KMS-11 (cell line): Measurements from ENCODE around the gene TMPRSS7.

ENCODE experiments used
- H2AFZ ChIP-seq: fragments of 200-600 bp; sonication (generic); 2 replicates; pipeline ENCODE4 v1.6.1; 2016; ENCODE audit warnings: antibody characterized with exemption, mixed run types, low read depth
- H3K27ac ChIP-seq: fragments of 200-600 bp; sonication (generic); 2 replicates; pipeline ENCODE4 v1.6.1; 2016; ENCODE audit warnings: mild to moderate bottlenecking, mixed run types
- H3K27me3 ChIP-seq: fragments of 200-600 bp; sonication (generic); 2 replicates; pipeline ENCODE4 v1.6.1; 2017; ENCODE audit warnings: mild to moderate bottlenecking, low read depth, mixed run types, moderate library complexity; ENCODE audit not compliant: insufficient read depth
- H3K36me3 ChIP-seq: fragments of 200-600 bp; sonication (generic); 2 replicates; pipeline ENCODE4 v1.6.1; 2017; ENCODE audit warnings: mild to moderate bottlenecking, mixed run types; ENCODE audit not compliant: insufficient read depth
- H3K4me1 ChIP-seq: fragments of 200-600 bp; sonication (generic); 2 replicates; pipeline ENCODE4 v1.6.1; 2016; ENCODE audit warnings: mild to moderate bottlenecking, low read depth, mixed run types; ENCODE audit not compliant: poor library complexity, severe bottlenecking
- H3K4me2 ChIP-seq: fragments of 200-600 bp; sonication (generic); 2 replicates; pipeline ENCODE4 v1.7.0; 2016; ENCODE audit warnings: mild to moderate bottlenecking, mixed run types
- H3K4me3 ChIP-seq: fragments of 200-600 bp; sonication (generic); IDR thresholded peaks from 2 replicates; pipeline ENCODE4 v1.6.1; 2017; ENCODE audit warnings: low read depth, low read length, mixed read lengths; ENCODE audit not compliant: insufficient read depth
- H3K79me2 ChIP-seq: fragments of 200-600 bp; sonication (generic); 2 replicates; pipeline ENCODE4 v1.6.1; 2016; ENCODE audit warnings: low read depth, mixed run types; ENCODE audit not compliant: insufficient read depth
- H3K9ac ChIP-seq: fragments of 200-600 bp; sonication (generic); 2 replicates; pipeline ENCODE4 v1.6.1; 2016; ENCODE audit warnings: mild to moderate bottlenecking, mixed run types
- H4K20me1 ChIP-seq: fragments of 200-600 bp; sonication (generic); 2 replicates; pipeline ENCODE4 v1.6.1; 2016; ENCODE audit warnings: mild to moderate bottlenecking, mixed run types; ENCODE audit not compliant: insufficient read depth
- CTCF ChIP-seq: fragments of 200-600 bp; sonication (generic); conservative IDR thresholded peaks from 2 replicates; pipeline ENCODE4 v1.6.1; 2017; ENCODE audit warnings: low read depth, mild to moderate bottlenecking, antibody characterized with exemption, low read length, moderate library complexity, mixed read lengths

TMPRSS7 gene

GRCh38 chr3:112001526-112001925 lies 33.0 kb upstream of the TMPRSS7 start:
- H3K27ac ChIP-seq, result no peak overlapping the region
- no peaks in the 10 kb centered on the region for H3K36me3 ChIP-seq
- TF ChIP-seq CTCF, result no peak
- H2AFZ ChIP-seq, result no peak overlapping the region
- H3K4me3 ChIP-seq, result no peak overlapping the region
- no peaks in the 10 kb centered on the region for H3K79me2 ChIP-seq
- no peaks in the 10 kb centered on the region for H3K27me3 ChIP-seq
- no peaks in the 10 kb centered on the region for H4K20me1 ChIP-seq
- no peak overlapping the region for H3K9ac ChIP-seq
- no peak overlapping the region for H3K4me2 ChIP-seq
- no peaks in the 10 kb centered on the region for H3K4me1 ChIP-seq

GRCh38 chr3:112002096-112002971 lies 32.2 kb upstream of the TMPRSS7 start:
- H3K27me3 ChIP-seq, result no peaks in the 10 kb centered on the region
- no peak for TF ChIP-seq CTCF
- H3K4me2 ChIP-seq, result no peak overlapping the region
- no peaks in the 10 kb centered on the region for H4K20me1 ChIP-seq
- no peaks in the 10 kb centered on the region for H3K79me2 ChIP-seq
- no peak overlapping the region for H2AFZ ChIP-seq
- H3K9ac ChIP-seq, result no peak overlapping the region
- H3K4me3 ChIP-seq, result no peak overlapping the region
- no peaks in the 10 kb centered on the region for H3K36me3 ChIP-seq
- no peaks in the 10 kb centered on the region for H3K4me1 ChIP-seq
- no peak overlapping the region for H3K27ac ChIP-seq

GRCh38 chr3:112003321-112004080 lies 31.0 kb upstream of the TMPRSS7 start:
- H3K27me3 ChIP-seq, result no peaks in the 10 kb centered on the region
- TF ChIP-seq CTCF, result no peak
- H3K4me1 ChIP-seq, result no peaks in the 10 kb centered on the region
- H3K4me2 ChIP-seq, result no peak overlapping the region
- no peak overlapping the region for H3K9ac ChIP-seq
- H3K4me3 ChIP-seq, result no peak overlapping the region
- no peak overlapping the region for H3K27ac ChIP-seq
- H2AFZ ChIP-seq, result no peak overlapping the region
- no peaks in the 10 kb centered on the region for H4K20me1 ChIP-seq
- no peaks in the 10 kb centered on the region for H3K79me2 ChIP-seq
- H3K36me3 ChIP-seq, result no peaks in the 10 kb centered on the region

- Histone ChIP-seq H3K79me2 (no peaks in the 10 kb centered on the region), H3K27me3 (no peaks in the 10 kb centered on the region), H3K9ac (no peak overlapping the region), H4K20me1 (no peaks in the 10 kb centered on the region), H3K36me3 (no peaks in the 10 kb centered on the region), H3K4me3 (no peak overlapping the region), H3K4me2 (no peak overlapping the region), H3K27ac (no peak overlapping the region), H3K4me1 (no peaks in the 10 kb centered on the region), H2AFZ (no peak overlapping the region)
- no peak for TF ChIP-seq CTCF
Measured at GRCh38 chr3:112004187-112004586, 30.3 kb upstream of the TMPRSS7 start.
